Activated CD4-positive, alpha-beta memory T cell treated with anti-CD3 and anti-CD28 coated beads, Interleukin-2, amount 10 ng/mL, durations not matched to agents 7 days and 5 days (primary cell): ENCODE data around the gene DAB1. TPM values are rescaled to one million over a fixed set of nuclear protein-coding genes. Genes with fewer than 3 reads are reported as not detected.

ENCODE experiments used
- CTCF ChIA-PET: fragments of 350-600 bp; sonication (Branson Sonifier 250); formaldehyde crosslinking; loops from one replicate; lab custom pipeline; 2021; ENCODE audit warnings: antibody characterized with exemption, inconsistent platforms; lab: Charles Lee
- POLR2A ChIA-PET: fragments of 350-600 bp; sonication (Branson Sonifier 250); formaldehyde crosslinking; loops from one replicate; lab custom pipeline; 2021; ENCODE audit warnings: antibody characterized with exemption; lab: Charles Lee
- DNase-seq: peaks from one replicate; pipeline ENCODE4 v3.0.0-alpha.2; 2020
- H3K27ac Mint-ChIP-seq: one replicate; pipeline ENCODE4 v1.8.0; 2021; ENCODE audit warnings: mild to moderate bottlenecking, mixed read lengths
- H3K27me3 Mint-ChIP-seq: one replicate; pipeline ENCODE4 v1.8.0; 2021; ENCODE audit warnings: mixed read lengths
- H3K36me3 Mint-ChIP-seq: one replicate; pipeline ENCODE4 v1.8.0; 2021; ENCODE audit warnings: low read depth, mixed read lengths
- H3K4me1 Mint-ChIP-seq: one replicate; pipeline ENCODE4 v1.8.0; 2021; ENCODE audit warnings: mixed read lengths
- H3K4me3 Mint-ChIP-seq: one replicate; pipeline ENCODE4 v1.8.0; 2021; ENCODE audit warnings: mild to moderate bottlenecking, mixed read lengths
- H3K9me3 Mint-ChIP-seq: one replicate; pipeline ENCODE4 v1.8.0; 2021; ENCODE audit warnings: mixed read lengths
- total RNA-seq, 2 experiments: library from RNA; stranded (reverse); gene quantifications; one replicate each; pipeline ENCODE4 v1.2.3, GENCODE V29; 2021

DAB1 gene
- total RNA-seq, 2 experiments from 2014 or later: 3.9 to 4.0 TPM

DNA sequence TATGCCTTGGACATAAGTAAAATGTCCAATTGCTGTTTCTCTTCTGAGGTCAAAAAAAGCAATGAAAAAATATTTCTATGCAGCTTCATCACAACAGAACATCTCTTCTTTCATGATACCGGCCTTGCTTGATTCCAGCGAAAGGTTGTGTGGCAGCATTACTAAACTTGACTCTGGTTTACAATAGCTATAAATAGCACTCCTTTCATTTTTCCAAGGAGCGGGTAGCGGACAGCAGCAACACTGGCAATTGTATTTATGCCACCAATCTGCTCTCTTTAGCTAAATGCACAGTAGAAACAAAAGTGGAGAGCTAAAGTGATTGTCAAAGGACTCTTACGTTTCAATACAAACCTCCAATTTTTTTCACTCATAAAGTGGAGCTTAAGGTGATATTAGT lies 7.5 kb upstream of the DAB1 start:
- no peak for DNase-seq
- no peak overlapping the region for H3K27ac Mint-ChIP-seq
- CTCF ChIA-PET: no interaction called here
- no peaks in the 10 kb centered on the region for H3K9me3 Mint-ChIP-seq
- POLR2A ChIA-PET: no interaction called here
- H3K27me3 Mint-ChIP-seq: peaks cover 2% of the 10 kb centered on the region
- no peak overlapping the region for H3K4me3 Mint-ChIP-seq
- H3K36me3 Mint-ChIP-seq: no peaks in the 10 kb centered on the region
- H3K4me1 Mint-ChIP-seq: no peaks in the 10 kb centered on the region

DNA sequence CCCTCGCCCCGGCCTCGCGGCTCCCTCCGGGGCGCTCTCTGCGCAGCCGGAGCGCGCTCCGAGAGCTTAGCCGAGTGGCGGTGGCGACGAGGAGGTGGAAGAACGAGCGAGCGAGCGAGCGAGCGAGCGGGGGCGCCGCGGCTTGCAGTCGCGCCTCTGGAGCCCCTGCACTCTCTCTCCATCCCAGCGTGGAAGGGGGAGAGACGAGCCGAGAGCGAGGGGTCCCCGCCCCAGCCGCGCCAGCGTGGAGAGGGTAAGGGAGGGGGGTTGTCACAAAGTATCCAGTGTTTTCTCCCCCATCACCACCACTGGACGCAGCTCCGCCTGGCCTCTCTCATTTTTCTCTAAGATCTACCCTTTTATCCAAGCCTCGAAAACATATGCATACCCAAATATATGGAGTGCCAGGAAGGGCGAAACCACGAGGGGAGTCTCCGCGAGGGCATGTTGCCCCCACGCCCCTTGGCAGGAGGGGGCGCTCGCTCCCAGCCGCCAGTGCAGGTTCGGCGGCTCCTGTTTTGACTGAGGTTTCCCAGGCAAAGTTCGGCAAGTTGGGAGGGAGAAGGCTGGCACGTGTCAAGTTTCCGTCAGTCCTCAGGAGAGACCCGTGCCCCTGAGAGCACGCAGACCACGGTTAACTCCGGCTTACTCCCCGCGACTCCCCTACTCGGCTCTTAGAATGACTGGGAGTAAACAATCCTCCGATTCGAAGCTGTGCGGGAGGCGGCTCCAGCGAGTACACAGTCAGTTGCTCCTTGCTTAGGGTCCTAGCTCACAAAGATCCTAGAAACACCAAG lies 569 bp upstream of the DAB1 start:
- H3K9me3 Mint-ChIP-seq: no peaks in the 10 kb centered on the region
- POLR2A ChIA-PET: no interaction called here
- no peak for DNase-seq
- no peak overlapping the region for H3K27ac Mint-ChIP-seq
- CTCF ChIA-PET: interaction anchor here (0.6 kb wide), 1 partner anchor 1363 kb away, joined by 3 read pairs; no protein-coding TSS in a partner anchor
- H3K4me3 Mint-ChIP-seq: no peak overlapping the region
- peaks cover 10% of the 10 kb centered on the region for H3K4me1 Mint-ChIP-seq
- H3K27me3 Mint-ChIP-seq: peaks cover 46% of the 10 kb centered on the region
- no peaks in the 10 kb centered on the region for H3K36me3 Mint-ChIP-seq

DNA sequence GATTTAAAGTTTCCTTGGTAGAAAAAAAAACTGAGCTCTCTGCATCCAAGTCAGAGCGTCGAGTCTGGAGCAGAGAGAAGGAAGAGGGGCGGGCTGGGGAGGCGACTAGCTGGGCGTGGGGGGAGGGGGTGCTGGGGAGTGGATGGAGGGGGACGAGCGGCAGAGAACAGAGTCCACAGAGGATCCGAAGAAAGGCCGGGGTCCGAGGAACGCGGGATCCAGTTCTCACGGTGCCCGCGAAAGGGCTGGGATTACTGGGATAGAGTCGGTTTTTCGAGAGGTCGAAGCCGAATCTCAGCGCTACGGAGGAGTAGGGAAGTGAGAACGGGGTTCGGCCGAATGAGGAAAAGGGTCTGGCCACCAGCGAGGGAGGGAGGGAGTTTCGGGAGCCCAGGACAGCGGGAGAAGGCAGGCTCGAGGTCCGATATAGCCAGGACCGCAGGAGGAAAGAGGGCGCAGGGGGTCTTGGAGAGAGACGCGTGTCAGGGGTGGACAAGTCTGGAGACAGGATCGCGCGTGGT lies 665 bp downstream of the DAB1 start:
- H3K27ac Mint-ChIP-seq: no peak overlapping the region
- peaks cover 10% of the 10 kb centered on the region for H3K4me1 Mint-ChIP-seq
- H3K36me3 Mint-ChIP-seq: no peaks in the 10 kb centered on the region
- H3K9me3 Mint-ChIP-seq: no peaks in the 10 kb centered on the region
- DNase-seq: no peak
- ChIA-PET POLR2A (no interaction called here), CTCF (no interaction called here)
- peaks cover 47% of the 10 kb centered on the region for H3K27me3 Mint-ChIP-seq
- no peak overlapping the region for H3K4me3 Mint-ChIP-seq

DNA sequence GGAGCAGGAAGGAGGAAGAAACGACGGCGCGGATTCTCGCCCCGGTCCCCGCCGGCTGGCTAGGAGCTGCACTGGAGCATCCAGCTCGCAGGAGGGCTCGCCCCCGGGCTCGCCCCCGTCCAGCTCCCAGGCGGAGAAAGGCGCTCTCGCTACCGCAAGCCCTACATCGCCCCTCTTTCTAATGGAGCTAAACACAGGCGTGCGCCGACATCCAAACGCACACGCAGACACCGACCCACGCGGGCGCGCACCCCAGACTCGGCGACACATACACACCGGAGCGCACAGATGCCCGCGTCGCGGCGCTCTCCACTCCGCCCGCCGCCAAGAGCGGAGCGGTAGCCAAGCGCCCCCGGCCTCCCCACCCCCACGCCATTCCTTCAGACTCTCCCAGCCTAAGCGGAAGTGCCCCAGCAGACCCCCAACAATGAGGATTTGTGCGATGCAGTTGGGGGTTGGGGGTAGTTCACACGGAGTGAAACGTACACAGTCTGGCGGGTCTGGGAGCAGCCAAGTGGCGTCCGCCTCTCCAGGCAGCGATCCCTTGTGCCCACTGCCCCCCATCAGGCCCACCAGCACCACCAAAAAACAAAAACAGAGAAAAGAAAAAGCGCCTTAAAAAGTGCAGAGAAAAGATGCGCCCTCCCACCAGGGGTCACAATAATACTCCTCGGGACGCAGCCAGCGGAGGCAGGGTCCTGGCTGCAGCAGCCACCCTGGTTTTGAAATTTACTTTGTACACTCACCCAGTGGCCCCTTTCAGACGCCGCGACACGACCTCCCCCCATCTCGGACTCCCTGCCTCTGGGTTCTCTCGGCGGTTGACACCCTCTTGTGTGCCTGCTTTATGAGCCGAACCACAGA lies 1.4 kb downstream of the DAB1 start:
- H3K4me1 Mint-ChIP-seq: peaks cover 10% of the 10 kb centered on the region
- H3K36me3 Mint-ChIP-seq: no peaks in the 10 kb centered on the region
- DNase-seq: no peak
- ChIA-PET POLR2A (no interaction called here), CTCF (no interaction called here)
- H3K27me3 Mint-ChIP-seq: peaks cover 50% of the 10 kb centered on the region
- no peaks in the 10 kb centered on the region for H3K9me3 Mint-ChIP-seq
- no peak overlapping the region for H3K27ac Mint-ChIP-seq
- no peak overlapping the region for H3K4me3 Mint-ChIP-seq

DNA sequence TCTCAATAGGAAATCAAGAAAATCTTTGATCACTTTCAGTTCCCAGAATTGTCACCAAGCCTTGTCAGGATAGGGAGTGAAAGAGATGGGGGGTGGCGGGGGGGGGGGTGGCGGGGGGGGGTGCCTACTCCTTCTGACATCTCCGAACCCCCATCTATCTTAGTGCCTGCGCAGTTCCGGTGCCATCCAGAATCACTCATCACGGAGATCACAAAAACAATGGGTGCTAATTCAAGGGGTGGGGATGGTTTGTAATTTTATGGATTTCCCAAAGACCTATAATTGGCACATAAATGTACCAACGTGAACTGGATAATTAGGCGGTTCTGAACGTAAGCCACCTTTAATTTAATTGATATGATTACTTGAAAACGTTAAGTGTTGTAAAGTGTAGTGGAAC lies 2.1 kb downstream of the DAB1 start:
- Mint-ChIP-seq H3K4me3 (no peak overlapping the region), H3K36me3 (no peaks in the 10 kb centered on the region), H3K4me1 (peaks cover 10% of the 10 kb centered on the region), H3K9me3 (no peaks in the 10 kb centered on the region), H3K27me3 (peaks cover 50% of the 10 kb centered on the region), H3K27ac (no peak overlapping the region)
- CTCF ChIA-PET: no interaction called here
- POLR2A ChIA-PET: no interaction called here
- no peak for DNase-seq

DNA sequence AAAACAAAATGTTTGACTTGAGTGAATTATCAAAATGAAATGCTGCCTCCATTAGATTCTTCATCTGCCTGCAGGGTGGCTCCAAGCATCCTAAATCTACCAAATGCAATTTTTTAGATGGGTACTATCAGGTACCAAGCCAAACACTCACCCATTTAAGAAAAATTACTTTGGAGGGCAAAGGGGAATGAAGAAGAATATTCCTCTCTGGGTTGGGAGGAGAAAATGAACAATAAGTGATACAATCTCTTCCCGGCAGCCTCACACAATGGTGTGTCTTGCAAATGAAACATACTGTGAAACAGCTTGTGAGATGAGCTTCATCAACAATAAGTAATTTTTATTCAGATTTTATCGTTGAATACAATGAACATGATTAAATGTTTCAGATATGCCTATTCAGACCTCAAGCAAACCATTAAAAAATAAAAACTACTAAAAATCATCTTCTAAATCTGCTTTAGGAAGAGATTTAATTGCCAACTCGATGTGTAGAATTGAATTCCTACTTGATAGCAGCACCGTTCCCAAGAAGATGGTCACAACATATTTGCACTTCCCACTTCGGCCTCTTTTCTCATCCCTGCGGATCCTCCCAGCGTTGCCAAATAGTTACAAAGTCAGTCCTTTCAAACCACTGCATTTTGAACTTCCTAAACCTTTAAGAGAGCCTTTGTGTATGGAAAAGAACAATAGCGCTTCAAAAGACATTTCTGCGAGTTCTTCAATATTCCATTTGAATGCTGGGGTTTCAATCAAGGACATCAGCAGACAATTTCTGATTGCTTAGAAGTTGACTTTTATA lies 2.7 kb downstream of the DAB1 start:
- Mint-ChIP-seq H3K4me3 (no peak overlapping the region), H3K4me1 (peaks cover 10% of the 10 kb centered on the region), H3K27ac (no peak overlapping the region), H3K27me3 (peaks cover 49% of the 10 kb centered on the region), H3K36me3 (no peaks in the 10 kb centered on the region), H3K9me3 (no peaks in the 10 kb centered on the region)
- CTCF ChIA-PET: no interaction called here
- DNase-seq: no peak
- POLR2A ChIA-PET: no interaction called here

DNA sequence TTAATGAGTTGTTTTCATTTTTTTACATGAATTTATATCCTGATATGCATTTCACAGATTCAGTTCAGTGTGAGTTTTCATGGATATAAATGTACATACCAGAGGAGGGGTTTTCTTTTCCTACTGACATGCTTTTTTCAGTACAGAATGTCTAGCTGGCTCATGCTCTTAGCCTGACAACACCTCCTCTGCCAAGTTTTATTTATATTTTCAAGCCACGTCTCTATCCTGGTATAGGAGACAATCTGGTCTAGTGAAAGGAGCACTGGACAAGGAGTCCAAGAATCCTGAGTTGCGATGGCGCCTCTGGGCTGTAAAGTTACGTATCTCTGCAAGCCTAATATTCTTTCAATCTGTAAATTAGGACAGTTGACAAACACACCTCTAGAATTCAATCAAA lies 4.9 kb downstream of the DAB1 start:
- Mint-ChIP-seq H3K27ac (no peak overlapping the region), H3K9me3 (no peaks in the 10 kb centered on the region), H3K4me3 (no peak overlapping the region), H3K36me3 (no peaks in the 10 kb centered on the region), H3K4me1 (peaks cover 8% of the 10 kb centered on the region), H3K27me3 (peaks cover 31% of the 10 kb centered on the region)
- POLR2A ChIA-PET: no interaction called here
- DNase-seq: no peak
- CTCF ChIA-PET: no interaction called here

DNA sequence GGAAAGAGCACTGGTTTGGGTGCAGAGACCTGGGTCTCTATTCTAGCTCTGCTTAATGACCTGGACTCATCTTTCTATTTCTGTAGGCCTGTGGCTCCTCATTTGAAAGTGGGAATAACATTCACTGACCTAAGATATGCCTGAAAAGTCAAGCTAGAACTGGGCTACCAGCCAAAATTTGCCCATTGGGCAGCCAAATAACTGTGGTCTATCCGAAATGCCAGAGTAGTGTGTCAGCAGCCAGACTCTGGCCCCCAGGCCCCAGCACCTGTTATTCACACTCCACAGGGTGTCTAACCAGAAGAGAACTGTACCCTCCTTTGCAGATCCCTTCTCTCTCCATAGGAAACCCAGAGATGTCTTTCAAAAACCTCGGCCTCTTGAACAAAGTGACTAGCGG lies 12.6 kb downstream of the DAB1 start:
- Mint-ChIP-seq H3K9me3 (no peaks in the 10 kb centered on the region), H3K36me3 (no peaks in the 10 kb centered on the region), H3K4me1 (no peaks in the 10 kb centered on the region), H3K4me3 (no peak overlapping the region), H3K27me3 (no peaks in the 10 kb centered on the region), H3K27ac (no peak overlapping the region)
- POLR2A ChIA-PET: no interaction called here
- DNase-seq: no peak
- CTCF ChIA-PET: no interaction called here

DNA sequence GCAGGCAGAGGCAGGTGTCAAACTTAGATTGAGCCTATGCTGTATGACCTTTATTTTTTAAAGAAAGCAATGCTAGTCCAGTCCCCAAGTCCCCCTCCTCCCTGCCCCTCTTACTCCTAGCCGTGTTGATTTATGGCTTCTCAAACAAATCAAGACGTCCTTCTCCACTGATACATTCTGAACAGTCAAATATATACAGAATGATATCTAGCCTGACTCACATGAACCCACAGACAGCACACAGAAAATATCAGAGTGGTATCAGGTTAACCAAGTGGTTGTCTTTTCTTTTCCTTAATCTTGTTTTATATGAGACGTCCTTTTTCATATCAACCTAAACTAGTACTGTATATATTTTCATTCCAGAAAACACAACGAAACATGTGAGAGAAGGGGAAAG lies 13.4 kb downstream of the DAB1 start:
- Mint-ChIP-seq H3K27ac (no peak overlapping the region), H3K9me3 (no peaks in the 10 kb centered on the region), H3K4me1 (no peaks in the 10 kb centered on the region), H3K27me3 (no peaks in the 10 kb centered on the region), H3K4me3 (no peak overlapping the region), H3K36me3 (no peaks in the 10 kb centered on the region)
- ChIA-PET POLR2A (no interaction called here), CTCF (no interaction called here)
- no peak for DNase-seq

DNA sequence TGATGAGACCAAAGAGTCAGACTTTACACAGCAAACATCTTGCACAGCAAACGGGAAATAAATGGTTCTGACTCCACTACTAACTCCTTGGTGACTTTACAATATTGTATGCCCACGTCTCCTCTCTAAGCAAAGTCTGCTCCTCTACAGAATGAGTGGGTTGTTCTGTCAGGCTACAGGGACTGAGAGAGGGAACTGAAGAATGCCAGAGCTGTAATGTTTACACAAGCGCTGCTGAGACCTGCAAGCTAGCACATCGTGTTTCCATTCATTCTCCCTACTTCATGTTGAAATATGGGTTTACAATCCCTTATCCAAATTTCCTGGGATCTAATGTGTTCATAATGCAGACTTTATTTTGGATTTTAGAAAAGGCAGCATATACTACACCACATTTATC lies 15.9 kb downstream of the DAB1 start:
- POLR2A ChIA-PET: no interaction called here
- CTCF ChIA-PET: no interaction called here
- Mint-ChIP-seq H3K4me1 (no peaks in the 10 kb centered on the region), H3K4me3 (no peak overlapping the region), H3K36me3 (no peaks in the 10 kb centered on the region), H3K27me3 (no peaks in the 10 kb centered on the region), H3K27ac (no peak overlapping the region), H3K9me3 (no peaks in the 10 kb centered on the region)
- no peak for DNase-seq

DNA sequence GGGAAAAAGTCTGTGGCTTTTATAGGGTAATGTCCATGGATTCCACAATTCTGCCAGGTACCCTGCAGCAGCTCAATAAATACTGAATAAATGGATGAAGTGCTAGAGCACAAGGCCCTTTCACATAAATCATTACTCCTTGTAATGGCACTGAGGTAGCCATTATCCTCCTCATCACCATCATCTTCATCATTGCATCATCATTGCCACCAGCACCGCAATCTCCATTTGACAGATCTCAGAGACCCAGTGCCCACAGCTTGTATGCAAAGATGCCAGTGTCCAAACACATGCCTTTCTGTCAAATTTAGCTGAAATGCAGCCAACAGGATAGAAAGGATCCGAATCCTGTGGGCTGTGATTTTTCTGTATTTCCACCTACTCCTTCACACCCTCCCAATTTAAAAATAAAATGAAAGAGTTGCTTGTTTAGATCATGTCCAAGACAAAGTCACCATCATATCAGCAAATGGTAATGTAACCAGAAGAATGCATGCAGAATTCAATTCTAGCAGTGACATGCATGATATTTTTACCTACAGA lies 17.4 kb downstream of the DAB1 start:
- H3K27ac Mint-ChIP-seq: no peak overlapping the region
- H3K4me1 Mint-ChIP-seq: no peaks in the 10 kb centered on the region
- ChIA-PET POLR2A (no interaction called here), CTCF (no interaction called here)
- H3K9me3 Mint-ChIP-seq: no peaks in the 10 kb centered on the region
- DNase-seq: no peak
- H3K27me3 Mint-ChIP-seq: no peaks in the 10 kb centered on the region
- H3K4me3 Mint-ChIP-seq: no peak overlapping the region
- H3K36me3 Mint-ChIP-seq: no peaks in the 10 kb centered on the region

DNA sequence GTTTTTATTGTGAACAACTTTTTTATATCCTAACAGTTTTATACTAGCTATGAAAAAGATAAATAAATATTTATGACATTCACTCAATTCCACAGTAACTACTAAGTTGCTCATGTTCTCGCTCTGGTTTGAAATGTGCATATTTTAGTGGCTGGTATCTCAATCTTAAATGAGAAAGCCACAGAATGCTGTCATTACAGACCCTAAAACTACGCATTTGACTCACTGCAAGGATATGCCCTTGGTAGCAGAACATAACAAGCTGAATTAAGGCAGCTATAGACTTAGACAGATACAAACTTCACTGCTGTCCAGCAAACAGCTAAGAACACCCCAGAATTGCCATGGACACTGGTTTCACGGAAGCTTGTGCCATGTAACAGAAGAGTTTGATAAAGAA lies 19.0 kb downstream of the DAB1 start:
- Mint-ChIP-seq H3K9me3 (no peaks in the 10 kb centered on the region), H3K4me1 (no peaks in the 10 kb centered on the region), H3K27ac (no peak overlapping the region), H3K36me3 (no peaks in the 10 kb centered on the region), H3K4me3 (no peak overlapping the region), H3K27me3 (no peaks in the 10 kb centered on the region)
- POLR2A ChIA-PET: no interaction called here
- CTCF ChIA-PET: no interaction called here
- no peak for DNase-seq

DNA sequence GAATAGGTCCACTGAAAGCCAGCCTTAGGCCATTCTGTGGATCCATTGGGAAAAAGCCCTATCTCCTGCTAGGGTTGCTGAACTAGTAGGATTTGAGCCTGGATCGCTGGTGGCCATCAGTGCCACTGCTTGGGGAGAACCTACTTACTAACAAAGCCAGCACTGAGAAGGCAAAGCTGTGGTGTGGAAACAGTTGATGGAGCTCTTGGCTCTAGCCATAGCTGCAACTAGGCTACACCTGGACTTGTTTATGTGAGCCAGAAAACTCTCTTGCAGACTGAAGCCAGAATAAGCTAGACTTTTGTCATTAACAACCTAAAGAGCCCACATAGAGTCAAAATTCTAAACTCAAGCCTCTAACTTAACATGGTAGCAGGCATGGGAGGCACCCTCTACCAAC lies 20.7 kb downstream of the DAB1 start:
- Mint-ChIP-seq H3K36me3 (no peaks in the 10 kb centered on the region), H3K4me3 (no peak overlapping the region), H3K27me3 (no peaks in the 10 kb centered on the region), H3K27ac (no peak overlapping the region), H3K4me1 (no peaks in the 10 kb centered on the region), H3K9me3 (no peaks in the 10 kb centered on the region)
- no peak for DNase-seq
- ChIA-PET CTCF (no interaction called here), POLR2A (no interaction called here)
